Erythroblast (primary cell): ENCODE results near the gene KCNC3.

ENCODE experiments used
- GATA1 ChIP-seq: IDR thresholded peaks from 2 replicates; pipeline ENCODE4 v1.6.1; 2011; ENCODE audit warnings: low read depth, mild to moderate bottlenecking, control low read depth, low read length, moderate library complexity
- POLR2A ChIP-seq: IDR thresholded peaks from 2 replicates; pipeline ENCODE4 v1.6.1; 2011; ENCODE audit warnings: mild to moderate bottlenecking, low read length

DNA sequence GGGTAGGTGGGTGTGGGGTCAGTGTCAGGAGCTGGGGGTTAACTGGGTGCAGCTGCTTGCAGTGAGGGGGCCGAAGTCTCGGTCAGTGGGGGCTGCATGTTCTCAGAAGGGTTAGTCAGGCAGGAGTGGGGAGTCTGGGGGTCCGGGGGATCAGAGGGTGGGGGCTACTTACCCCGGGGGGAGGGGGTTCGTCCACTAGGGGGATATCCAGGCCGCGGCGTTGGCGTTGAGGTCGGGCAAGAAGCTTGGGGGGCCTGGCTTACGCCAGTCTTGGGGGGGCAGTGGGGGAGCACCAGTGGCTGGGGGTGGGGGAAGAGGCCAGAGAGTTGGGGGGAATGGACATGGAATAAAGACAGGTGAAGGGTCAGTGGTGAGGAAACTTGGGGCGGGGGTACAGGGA, 9.1 kb downstream of the KCNC3 start:
- TF ChIP-seq POLR2A (no peak), GATA1 (no peak)
